ENCODE measurements around the gene CLEC4M. TPM values are rescaled to one million over a fixed set of nuclear protein-coding genes. Genes with fewer than 3 reads are reported as not detected.

Gene CLEC4M
- total RNA-seq, 2 donors from 2014 or later: not detected

DNA sequence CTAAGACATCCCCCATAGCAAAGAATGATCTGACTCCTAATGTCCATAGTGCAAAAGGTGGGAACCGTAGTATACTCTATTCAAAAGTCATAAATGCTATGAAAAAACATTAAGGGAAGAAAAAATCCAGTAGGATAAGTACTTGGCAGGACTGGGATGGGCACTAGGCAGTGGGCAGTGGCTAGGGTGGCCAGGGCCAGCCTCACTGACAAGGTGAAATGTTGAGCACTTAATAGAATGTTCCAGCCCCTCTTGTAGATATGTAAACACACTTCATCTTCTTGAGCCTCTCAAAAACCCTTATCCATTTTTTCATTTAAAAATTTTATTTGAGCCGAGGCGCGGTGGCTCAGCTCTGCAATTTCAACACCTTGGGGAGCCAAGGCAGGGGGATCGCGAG lies 29.7 kb upstream of the CLEC4M start:
- H3K27ac Mint-ChIP-seq: no peak overlapping the region
- H3K4me3 Mint-ChIP-seq: no peak overlapping the region
- peaks cover 0 to 3% of the 10 kb centered on the region in 2 donors for H3K4me1 Mint-ChIP-seq (ENCODE audit: low read depth in 2 of 2)
- no peak for DNase-seq (ENCODE audit: low spot score)
- ATAC-seq: no peak
- H3K9me3 Mint-ChIP-seq: no peaks in the 10 kb centered on the region
- no peaks in the 10 kb centered on the region for H3K36me3 Mint-ChIP-seq
- peaks cover 38 to 49% of the 10 kb centered on the region in 2 donors for H3K27me3 Mint-ChIP-seq

DNA sequence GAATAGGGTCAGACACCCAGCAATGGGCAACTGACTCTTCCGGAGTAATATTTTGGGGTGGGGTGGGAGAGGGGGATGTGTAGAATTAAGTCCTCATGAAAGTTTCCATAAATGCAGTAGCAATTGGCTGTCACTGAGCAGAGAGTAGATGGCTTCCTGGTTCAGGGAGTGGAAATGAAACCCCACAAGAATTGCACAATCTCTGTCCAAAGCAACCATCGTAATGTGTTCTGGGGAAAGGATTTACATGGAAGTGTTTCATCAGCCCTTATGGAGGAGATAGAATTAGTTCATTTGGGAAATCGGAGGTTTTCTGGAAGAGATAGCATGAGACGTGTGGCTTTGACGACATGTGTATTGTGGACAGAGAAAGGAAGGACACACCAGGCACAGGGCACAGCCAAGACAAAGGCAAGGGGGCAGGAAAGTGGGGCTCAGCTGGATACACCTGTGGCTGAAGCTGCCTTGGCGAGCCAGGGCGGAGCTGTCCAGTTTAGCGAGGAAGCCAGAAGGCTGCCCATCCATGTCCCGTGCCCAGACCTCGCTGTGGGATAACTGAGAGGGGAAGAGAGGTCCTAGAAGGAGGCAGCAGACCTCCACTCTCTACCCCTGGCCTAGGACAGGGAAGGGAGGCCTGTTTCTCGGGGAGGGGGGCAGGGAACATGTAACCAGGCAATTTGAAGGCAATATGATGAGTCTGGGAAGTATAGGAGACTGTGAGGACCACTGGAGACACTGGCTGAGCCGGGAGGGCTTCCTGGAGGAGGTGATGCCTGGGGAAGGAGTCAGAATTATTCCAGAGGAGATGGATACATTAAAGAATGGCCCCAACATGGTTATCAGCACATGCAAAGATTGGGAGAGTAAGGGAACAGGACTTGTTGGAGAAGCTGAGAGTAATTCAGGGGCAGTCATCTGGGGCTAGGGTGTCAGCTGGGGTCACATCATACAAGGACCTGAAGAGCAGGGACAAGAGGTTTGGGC lies 28.5 kb upstream of the CLEC4M start:
- DNase-seq (ENCODE audit: low spot score) (no peak), ATAC-seq (no peak)
- Mint-ChIP-seq H3K36me3 (no peaks in the 10 kb centered on the region), H3K9me3 (no peaks in the 10 kb centered on the region), H3K4me3 (no peak overlapping the region), H3K27me3 (peaks cover 34 to 40% of the 10 kb centered on the region in 2 donors), H3K27ac (no peak overlapping the region), H3K4me1 (ENCODE audit: low read depth in 2 of 2) (peaks cover 0 to 3% of the 10 kb centered on the region in 2 donors)

DNA sequence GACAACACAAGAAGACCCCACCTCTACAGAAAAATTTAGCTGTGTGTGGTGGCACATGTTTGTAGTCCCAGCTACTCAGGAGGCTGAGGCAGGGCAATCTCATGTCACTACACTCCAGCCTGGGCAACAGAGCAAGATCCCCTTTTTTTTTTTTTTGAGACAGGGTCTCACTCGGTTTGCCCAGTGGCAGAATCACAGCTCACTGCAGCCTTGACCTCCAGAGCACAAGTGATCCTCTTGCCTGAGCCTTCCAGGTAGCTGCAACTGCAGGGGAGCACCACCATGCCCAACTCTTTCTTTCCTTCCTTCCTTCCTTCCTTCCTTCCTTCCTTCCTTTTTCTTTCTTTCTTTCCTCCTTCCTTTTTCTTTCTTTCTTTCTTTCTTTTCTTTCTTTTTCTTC lies 26.9 kb upstream of the CLEC4M start:
- H3K9me3 Mint-ChIP-seq: no peaks in the 10 kb centered on the region
- no peak for DNase-seq (ENCODE audit: low spot score)
- H3K27me3 Mint-ChIP-seq: peaks cover 36 to 52% of the 10 kb centered on the region in 2 donors
- peaks cover 0 to 3% of the 10 kb centered on the region in 2 donors for H3K4me1 Mint-ChIP-seq (ENCODE audit: low read depth in 2 of 2)
- no peak overlapping the region for H3K4me3 Mint-ChIP-seq
- H3K36me3 Mint-ChIP-seq: no peaks in the 10 kb centered on the region
- H3K27ac Mint-ChIP-seq: no peak overlapping the region
- ATAC-seq: no peak

DNA sequence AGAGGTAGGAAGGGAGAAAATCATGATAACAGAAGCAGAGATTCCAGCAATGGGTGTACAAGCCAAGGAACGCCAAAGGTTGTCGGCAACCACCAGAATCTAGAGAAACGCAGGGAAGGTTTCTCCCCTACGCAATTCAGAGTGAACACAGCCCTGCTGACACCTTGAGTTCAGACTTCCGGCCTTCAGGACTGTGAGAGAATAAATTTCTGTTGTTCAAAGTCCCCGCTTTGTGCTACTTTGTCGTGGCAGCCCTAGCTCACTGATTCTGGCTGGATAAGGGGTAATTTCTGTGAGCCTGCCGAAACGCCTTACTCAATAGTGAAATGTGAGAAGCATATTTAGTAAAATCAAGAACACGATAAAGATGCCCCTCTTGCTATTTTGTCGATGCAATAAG lies 25.8 kb upstream of the CLEC4M start:
- no peak for ATAC-seq
- Mint-ChIP-seq H3K9me3 (no peaks in the 10 kb centered on the region), H3K27me3 (peaks cover 36 to 53% of the 10 kb centered on the region in 2 donors), H3K36me3 (no peaks in the 10 kb centered on the region), H3K4me3 (no peak overlapping the region), H3K27ac (no peak overlapping the region), H3K4me1 (ENCODE audit: low read depth in 2 of 2) (peaks cover 0 to 3% of the 10 kb centered on the region in 2 donors)
- no peak for DNase-seq (ENCODE audit: low spot score)

DNA sequence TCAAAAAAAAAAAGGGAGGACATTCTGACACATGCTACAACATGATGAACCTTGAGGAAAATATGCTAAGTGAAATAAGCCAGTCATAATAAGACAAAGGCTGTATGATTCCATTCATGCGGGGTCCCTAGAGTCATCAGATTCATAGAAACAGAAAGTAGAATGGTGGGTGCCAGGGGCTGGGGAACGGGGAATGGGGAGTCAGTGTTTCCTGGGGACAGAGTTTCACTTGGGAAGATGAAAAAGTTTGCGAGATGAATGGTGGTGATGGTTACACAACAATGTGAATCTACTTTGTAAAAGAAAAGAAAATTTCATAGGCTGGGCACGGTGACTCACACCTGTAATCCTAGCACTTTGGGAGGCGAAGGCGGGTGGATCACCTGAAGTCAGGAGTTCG lies 25.0 kb upstream of the CLEC4M start:
- Mint-ChIP-seq H3K36me3 (no peaks in the 10 kb centered on the region), H3K9me3 (no peaks in the 10 kb centered on the region), H3K27ac (no peak overlapping the region), H3K4me3 (no peak overlapping the region), H3K4me1 (ENCODE audit: low read depth in 2 of 2) (peaks cover 0 to 3% of the 10 kb centered on the region in 2 donors), H3K27me3 (peaks cover 34 to 53% of the 10 kb centered on the region in 2 donors)
- ATAC-seq: no peak
- no peak for DNase-seq (ENCODE audit: low spot score)

DNA sequence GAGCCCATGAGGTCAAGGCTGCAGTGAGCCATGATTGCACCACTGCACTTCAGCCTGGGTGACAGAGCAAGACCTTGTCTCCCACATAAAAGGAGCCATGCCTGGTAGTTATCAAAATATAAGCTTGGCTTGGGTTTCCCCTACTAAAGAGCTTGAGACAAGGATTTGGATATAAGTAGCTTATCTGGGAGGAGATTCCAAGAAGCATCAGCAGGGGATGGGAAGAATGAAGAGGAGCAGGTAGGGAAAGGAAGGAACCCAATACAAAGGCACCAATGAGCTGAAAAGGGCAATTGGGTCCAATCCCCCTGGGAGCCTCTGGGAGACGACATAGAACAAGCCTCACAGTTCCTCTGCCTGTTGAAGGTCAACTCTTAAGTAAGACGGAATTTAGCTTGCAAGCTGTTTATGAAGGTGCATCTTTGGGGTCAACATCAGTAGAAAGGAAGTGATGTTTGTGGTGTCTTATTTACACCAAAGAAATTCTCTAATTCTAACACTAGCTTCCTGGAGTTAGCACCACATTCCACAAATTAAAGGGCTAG lies 23.8 kb upstream of the CLEC4M start:
- H3K4me1 Mint-ChIP-seq (ENCODE audit: low read depth in 2 of 2): peaks cover 0 to 2% of the 10 kb centered on the region in 2 donors
- DNase-seq (ENCODE audit: low spot score) (no peak), ATAC-seq (no peak)
- H3K27me3 Mint-ChIP-seq: peaks cover 35 to 49% of the 10 kb centered on the region in 2 donors
- H3K36me3 Mint-ChIP-seq: no peaks in the 10 kb centered on the region
- no peak overlapping the region for H3K27ac Mint-ChIP-seq
- no peaks in the 10 kb centered on the region for H3K9me3 Mint-ChIP-seq
- H3K4me3 Mint-ChIP-seq: no peak overlapping the region

DNA sequence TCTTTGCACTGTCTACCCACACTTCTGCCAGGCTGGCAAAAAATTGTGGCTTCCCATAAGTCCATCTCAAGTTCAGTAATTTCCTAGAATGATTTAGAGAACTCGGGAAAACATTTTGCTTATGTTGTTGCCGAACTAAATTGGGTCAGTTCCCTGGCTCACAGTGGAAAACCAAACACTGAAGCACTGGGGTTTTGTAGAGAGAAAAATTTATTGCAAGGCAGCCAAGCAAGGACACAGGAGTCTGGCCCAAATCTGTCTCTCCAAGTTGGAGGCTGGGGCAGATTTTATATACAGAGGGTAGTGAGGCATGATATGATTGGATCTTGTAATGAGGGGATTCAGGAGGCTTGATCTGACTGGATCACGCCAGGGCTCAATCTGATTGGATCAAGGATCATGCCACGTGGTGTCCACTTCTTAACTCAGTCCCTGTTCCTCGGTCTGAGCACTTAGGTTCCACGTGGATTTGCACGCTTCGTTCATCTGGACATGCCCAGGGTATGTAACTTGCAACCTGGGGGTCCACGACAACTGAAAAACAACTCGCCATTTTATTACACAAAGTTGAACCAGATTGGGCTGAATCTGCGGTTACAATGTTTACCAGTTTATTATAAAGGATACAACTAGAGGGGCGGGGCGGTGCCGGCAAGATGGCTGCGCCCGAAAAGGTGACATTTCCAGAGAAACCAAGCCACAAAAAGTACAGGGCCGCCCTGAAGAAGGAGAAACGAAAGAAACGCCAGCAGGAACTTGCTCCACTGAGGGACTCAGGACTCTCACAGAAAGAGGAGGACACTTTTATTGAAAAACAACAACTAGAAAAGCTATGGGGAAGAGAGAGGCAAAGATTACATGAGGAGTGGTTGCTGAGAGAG lies 23.0 kb upstream of the CLEC4M start:
- Mint-ChIP-seq H3K27ac (no peak overlapping the region), H3K9me3 (no peaks in the 10 kb centered on the region), H3K4me1 (ENCODE audit: low read depth in 2 of 2) (no peaks in the 10 kb centered on the region), H3K4me3 (no peak overlapping the region), H3K36me3 (no peaks in the 10 kb centered on the region), H3K27me3 (peaks cover 33 to 41% of the 10 kb centered on the region in 2 donors)
- DNase-seq (ENCODE audit: low spot score) (no peak), ATAC-seq (no peak)

DNA sequence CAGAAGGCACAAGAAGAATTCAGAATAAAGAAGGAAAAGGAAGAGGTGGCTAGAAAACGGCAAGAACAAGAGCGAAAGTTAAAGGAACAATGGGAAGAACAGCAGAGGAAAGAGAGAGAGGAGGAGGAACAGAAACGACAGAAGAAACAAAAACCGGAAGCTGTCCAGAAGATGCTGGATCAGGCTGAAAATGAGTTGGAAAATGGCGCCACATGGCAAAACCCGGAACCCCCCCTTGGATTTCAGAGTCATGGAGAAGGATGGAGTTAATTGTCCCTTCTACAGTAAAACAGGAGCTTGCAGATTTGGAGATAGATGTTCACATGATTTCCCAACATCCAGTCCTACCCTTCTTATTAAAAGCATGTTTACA lies 22.4 kb upstream of the CLEC4M start:
- ATAC-seq: no peak
- no peaks in the 10 kb centered on the region for H3K4me1 Mint-ChIP-seq (ENCODE audit: low read depth in 2 of 2)

DNA sequence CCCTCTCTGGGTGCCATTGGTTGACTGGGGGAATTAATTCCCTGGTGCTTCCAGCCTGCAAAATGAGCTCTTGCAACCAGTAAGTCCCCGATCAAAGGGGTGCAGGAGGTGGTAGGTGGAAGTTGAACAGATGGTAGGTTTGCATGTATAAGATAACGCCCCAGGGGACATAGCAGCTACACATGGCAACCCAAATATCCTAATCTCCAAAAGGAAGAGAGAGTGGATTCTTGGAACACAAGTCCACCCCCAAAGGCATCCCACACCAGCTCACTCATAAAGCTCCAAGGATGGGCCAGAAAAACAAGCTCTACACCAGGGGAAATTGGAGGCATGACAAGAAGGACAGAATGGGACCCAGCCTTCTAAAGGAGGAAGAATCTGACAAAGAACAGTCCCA lies 20.5 kb upstream of the CLEC4M start:
- ATAC-seq (no peak), DNase-seq (ENCODE audit: low spot score) (no peak)
- peaks cover 25 to 33% of the 10 kb centered on the region in 2 donors for H3K27me3 Mint-ChIP-seq
- no peaks in the 10 kb centered on the region for H3K36me3 Mint-ChIP-seq
- no peaks in the 10 kb centered on the region for H3K4me1 Mint-ChIP-seq (ENCODE audit: low read depth in 2 of 2)
- no peaks in the 10 kb centered on the region for H3K9me3 Mint-ChIP-seq
- no peak overlapping the region for H3K27ac Mint-ChIP-seq
- no peak overlapping the region for H3K4me3 Mint-ChIP-seq

More for the DNA sequence above, 22.4 kb upstream of the CLEC4M start:
- Mint-ChIP-seq H3K27me3 (peaks cover 28 to 35% of the 10 kb centered on the region in 2 donors), H3K36me3 (no peaks in the 10 kb centered on the region), H3K4me3 (no peak overlapping the region), H3K9me3 (no peaks in the 10 kb centered on the region), H3K27ac (no peak overlapping the region)
- DNase-seq (ENCODE audit: low spot score): no peak

DNA sequence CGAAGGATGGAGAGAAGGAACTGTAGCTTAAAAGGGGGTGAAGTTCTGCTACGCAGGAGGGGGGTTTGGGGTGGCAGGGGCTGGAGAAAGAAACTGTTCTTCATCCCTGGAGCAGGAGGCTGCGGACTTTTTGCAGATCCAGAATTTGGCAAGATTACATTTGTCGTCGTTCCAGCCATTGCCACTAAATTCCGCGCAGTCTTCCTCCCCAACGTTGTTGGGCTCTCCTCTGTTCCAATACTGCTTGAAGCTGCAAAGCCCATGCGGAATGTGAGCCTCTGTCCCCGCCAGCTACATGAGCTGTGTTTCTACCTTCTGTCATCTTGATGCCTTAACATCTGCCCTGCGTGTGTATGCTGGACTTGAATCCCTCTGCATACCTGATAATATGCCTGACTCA lies 20.1 kb upstream of the CLEC4M start:
- DNase-seq (ENCODE audit: low spot score) (no peak), ATAC-seq (no peak)
- H3K27ac Mint-ChIP-seq: no peak overlapping the region
- no peak overlapping the region for H3K4me3 Mint-ChIP-seq
- H3K9me3 Mint-ChIP-seq: peaks cover 2% of the 10 kb centered on the region
- peaks cover 28 to 34% of the 10 kb centered on the region in 2 donors for H3K27me3 Mint-ChIP-seq
- H3K4me1 Mint-ChIP-seq (ENCODE audit: low read depth in 2 of 2): no peaks in the 10 kb centered on the region
- peaks cover 3% of the 10 kb centered on the region for H3K36me3 Mint-ChIP-seq

DNA sequence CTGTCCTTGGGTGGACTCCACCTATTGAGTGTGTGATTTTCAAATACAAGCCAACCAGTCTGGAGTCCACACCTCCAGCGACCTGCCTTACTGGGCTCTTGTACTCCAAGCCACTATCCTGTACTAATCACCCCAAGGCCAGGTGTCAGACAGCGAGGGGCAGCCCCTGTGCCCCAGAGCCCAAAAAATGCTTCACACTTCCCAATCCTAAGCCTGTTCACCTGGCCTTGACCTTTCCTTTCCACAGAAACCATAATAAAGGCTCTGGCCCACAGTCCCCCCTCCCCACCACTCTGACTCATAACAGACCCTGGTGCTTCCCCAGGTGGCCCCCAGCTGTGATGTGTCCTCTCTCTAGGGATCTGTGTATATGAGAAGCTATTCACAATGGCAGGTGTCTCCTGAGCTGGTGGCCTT lies 19.6 kb upstream of the CLEC4M start:
- Mint-ChIP-seq H3K9me3 (peaks cover 5% of the 10 kb centered on the region), H3K27me3 (peaks cover 31 to 36% of the 10 kb centered on the region in 2 donors)

DNA sequence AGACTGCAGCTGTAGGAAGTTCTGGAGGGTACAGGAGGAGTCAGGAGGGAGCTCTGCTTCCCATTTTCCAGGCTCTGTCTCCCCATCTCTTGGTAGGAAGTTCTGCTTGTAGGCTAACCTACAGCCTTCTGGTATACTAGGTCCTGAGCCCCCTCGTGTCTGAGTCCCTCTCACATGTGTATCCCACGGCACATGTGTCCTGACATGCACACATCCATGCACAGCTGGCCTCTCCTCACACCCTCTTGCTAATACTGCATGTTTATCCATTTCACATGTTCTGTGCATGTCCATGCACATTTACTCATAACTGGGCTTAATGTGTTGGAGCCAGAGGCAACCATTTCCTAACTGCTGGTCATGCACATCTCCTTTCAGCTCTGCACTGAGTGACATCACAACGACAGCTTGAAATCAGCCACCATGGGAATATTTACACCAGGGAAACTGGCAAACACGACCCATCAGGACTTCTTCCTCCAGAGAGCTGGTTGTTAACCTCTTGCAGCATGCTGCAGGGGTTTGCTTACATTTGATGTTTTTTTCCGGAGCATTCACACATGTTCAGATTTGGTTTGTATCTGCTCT lies 18.8 kb upstream of the CLEC4M start:
- no peak for DNase-seq (ENCODE audit: low spot score)
- H3K9me3 Mint-ChIP-seq: peaks cover 5% of the 10 kb centered on the region
- no peak overlapping the region for H3K4me3 Mint-ChIP-seq
- no peak overlapping the region for H3K27ac Mint-ChIP-seq
- H3K27me3 Mint-ChIP-seq: peaks cover 31% of the 10 kb centered on the region in 2 donors
- peaks cover 6% of the 10 kb centered on the region for H3K36me3 Mint-ChIP-seq
- peak in 1 of 2 donors; percentile 17 for ATAC-seq
- H3K4me1 Mint-ChIP-seq (ENCODE audit: low read depth in 2 of 2): no peaks in the 10 kb centered on the region

More for the DNA sequence above, 19.6 kb upstream of the CLEC4M start:
- Mint-ChIP-seq H3K4me1 (ENCODE audit: low read depth in 2 of 2) (no peaks in the 10 kb centered on the region), H3K36me3 (peaks cover 6% of the 10 kb centered on the region), H3K4me3 (no peak overlapping the region), H3K27ac (no peak overlapping the region)
- ATAC-seq (peak in 1 of 2 donors; percentile 51), DNase-seq (ENCODE audit: low spot score) (no peak)

All from natural killer cell treated with Interleukin-12 subunit alpha and Interleukin-12 subunit beta and Interleukin-15 and Interleukin-18, amount 100 ng/mL, for 72 hours (primary cell).